Fibroblast of skin of back (primary cell): Measurements from ENCODE around the gene ANXA11.

ENCODE experiments used
- DNase-seq: peaks from one replicate; pipeline ENCODE4 v3.0.0-alpha.2; 2013

ANXA11 gene

DNA sequence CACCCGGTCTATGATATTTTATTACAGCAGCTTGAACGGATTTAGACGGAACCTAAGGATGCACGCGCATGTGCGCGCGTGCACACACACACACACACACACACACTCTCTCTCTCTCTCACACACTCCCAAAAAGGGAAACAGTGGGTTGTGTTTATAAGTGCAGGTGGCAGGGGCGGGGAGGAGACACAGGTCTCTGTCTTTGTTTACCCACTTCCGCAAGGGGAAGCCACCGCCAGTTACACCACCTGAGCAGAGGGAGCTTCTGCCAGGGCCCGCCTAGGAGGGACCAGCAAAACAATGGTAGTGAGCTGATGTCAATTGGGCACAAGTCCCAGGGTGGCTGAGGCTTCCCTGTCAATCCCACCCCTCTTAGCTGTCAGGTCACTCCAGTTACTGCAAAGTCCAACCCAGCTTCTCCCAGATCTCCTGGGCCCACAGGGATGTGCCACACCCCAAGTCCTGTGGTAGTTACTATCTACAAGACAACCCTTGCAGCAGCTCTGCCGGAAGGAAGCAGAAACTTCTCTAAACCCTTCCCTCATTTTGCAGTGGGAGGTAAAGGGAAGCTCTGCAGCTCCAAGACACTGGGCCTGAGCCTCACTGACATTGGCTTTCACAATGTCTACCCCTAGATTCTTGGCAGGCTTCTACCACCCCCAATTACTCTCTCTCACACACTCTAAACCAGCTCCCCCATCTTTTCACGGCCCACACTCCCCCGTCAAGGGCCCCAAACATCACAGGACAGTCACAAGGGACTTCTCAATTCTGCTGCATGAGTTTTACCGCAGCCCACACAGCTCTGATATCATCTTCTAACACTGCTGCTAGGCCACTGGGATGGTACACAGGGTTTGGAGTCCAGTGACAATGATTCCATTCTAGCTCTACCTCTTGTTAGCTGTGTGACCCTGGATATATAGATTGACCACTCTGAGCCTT, 17.6 kb downstream of the ANXA11 start:
- no peak for DNase-seq

DNA sequence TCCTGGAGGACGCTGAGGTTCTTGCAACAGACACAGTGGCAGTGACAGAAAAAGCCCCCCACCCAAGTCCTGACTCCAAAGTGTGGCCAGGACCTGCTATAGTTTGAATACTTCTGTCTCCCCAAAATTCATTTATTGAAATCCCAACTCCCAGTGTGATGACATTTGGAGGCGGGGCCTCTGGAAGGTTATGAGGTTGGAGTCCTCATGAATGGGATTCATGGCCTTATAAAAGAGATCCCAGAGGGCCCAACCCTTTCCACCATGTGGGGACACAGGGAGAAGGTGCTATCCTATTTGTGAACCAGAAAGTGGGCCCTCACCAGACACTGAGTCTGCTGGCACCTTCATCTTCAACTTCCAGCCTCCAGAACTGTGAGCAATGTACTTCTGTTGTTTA, 18.3 kb downstream of the ANXA11 start:
- no peak for DNase-seq

GRCh38 chr10:80186364-80187012, 18.8 kb downstream of the ANXA11 start:
- DNase-seq, result no peak

- no peak for DNase-seq
Observed at GRCh38 chr10:80185578-80186299, 19.6 kb downstream of the ANXA11 start.

DNA sequence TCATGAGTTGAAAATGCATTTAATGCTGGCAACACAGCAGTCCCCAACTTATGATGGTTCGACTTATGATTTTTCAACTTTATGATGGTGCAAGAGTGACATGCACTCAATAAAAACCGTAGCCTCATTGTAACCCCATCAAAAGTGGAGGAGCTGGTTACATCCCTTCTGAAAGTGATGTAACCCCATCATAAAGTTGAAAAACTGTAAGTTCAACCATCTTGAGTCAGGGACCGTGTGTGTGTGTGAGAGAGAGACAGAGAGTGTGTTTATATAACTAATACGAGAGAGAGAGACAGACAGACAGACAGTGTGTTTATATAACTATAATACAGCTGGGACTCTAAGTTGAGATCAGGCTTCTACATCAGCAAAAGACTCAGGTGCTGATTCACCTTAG, 21.0 kb downstream of the ANXA11 start:
- DNase-seq, result no peak

GRCh38 chr10:80183436-80183835, 21.9 kb downstream of the ANXA11 start:
- DNase-seq, result no peak

DNA sequence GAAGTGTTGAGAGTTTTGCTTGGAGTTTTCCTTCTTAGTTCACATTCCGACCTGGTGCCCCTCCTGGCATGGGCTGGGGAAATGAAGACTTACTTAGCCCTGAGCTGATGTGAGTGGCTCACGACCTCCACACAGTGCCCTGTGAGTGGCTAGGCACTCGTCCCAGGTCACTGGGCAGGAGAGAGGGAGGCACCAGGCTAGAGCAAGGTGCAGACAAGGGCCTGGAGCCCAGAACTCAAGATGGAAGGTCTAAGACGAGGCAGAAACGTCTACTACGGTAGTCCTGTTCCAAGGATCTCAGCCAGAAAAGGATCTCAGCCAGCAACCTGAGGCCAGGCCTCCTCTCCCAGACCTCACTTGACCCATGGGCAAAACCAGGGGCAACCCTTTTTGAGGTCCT, 22.4 kb downstream of the ANXA11 start:
- DNase-seq, result no peak

GRCh38 chr10:80177781-80178636, 27.3 kb downstream of the ANXA11 start:
- no peak for DNase-seq

DNA sequence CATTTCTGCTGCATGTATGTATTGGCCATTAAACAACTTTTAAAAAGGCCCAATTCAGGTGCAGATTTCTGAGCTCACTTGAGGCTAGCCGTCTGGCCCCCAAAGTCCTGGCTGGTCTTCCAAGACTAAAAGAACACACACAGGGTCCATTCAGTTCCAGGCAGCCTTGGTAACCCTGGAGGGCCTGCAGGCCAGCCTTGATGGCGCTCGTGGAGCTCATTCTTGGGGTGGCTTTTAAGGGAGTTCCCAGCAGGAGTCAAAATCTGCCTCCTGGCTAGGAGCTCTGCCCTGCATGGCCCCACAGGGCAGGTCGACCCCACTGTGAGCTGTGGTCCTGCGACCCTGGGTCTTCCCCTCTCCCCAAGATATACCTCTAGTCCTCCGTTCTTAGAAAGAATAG, 28.8 kb downstream of the ANXA11 start:
- DNase-seq, result no peak

DNA sequence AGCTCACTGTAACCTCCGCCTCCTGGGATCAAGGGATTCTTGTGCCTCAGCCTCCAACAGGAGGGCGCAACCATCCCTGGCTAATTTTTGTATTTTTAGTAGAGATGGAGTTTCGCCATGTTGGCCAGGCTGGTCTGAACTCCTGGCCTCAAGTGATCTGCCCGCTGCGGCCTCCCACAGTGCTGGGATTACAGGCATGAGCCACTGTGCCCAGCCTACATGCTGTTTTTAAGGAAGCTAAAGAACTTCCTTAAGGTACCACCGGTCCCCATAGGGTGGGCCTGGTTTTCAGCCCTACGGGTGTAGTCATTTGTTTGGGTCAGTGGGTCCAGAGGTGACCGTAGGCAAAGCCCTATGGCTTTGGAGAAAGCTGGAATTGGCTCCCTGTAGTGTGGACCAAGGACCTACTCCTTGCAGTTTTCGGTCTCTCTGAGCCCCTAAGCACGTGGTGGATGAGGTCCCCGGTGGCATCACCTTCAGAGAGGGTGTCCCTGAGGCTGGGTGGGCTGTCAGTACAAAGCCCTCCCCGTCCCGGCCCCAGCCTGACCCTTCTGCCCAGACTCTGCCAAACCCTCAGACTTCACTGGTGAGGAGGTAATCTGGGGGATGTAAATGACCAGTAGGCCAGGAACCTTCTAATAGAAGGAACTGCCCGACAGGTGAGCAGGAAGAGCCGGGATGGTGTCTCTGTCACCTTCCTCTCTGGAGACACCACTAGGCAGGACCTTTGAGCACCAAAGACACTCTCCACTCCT, 30.5 kb downstream of the ANXA11 start:
- no peak for DNase-seq

DNA sequence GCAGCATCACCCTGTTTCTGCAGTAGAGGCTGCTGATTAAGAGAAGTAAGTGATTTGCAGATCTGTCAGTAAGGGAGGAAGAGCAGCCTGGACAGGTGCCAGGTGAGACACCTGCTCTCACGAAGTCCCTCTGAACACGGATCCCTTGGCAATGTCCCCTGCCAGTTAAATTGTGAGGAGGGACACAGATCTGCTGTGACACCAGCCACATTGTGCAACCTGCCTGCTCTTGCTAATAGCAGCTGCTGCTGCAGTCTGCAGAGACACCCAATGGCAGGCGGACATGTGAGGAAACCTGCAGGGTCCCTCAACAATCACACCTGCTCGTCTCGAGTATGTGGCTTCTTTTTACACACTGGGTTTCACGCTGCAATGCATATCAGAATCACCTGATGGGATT, 31.9 kb downstream of the ANXA11 start:
- DNase-seq, result no peak

GRCh38 chr10:80172896-80173295, 32.4 kb downstream of the ANXA11 start:
- DNase-seq, result no peak

DNA sequence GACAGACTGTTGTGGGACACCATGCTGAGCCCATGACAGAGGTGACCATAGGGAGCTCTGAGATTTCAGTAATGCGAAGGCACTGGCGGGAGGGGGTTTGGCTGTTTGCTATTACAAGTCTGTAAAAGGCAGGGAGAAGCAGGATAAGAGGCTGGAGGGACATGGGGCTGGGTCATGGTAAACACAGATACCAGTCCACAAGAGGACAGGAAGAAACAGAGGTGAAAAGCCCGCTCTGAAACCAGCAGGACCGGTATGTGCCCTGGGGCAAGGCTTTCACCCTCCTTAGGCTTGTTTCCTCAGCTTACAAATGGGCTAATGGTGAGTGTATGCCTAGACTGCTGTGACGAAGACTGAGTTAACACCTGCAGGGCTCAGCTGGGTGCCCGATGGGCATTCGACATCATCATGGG, 34.1 kb downstream of the ANXA11 start:
- DNase-seq, result no peak

DNA sequence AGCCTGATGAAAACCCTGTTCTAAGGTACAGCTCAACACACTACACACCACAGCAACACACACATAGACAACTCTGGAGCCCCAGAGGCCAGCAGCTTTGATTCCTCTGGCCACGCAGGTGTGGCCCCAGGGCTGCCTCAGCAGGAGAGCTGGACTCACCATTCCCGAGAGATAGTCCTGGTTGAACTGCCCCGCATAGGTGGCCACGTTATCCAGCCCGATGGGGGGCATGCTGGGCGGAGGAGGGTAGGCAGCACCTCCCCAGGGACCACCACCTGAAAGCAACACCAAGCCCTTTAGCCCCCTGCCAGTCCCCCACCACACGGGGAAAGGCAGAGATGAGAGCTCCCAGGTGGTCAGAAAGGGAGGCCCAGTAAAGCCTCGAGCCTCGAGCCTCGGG, 34.7 kb downstream of the ANXA11 start:
- no peak for DNase-seq

DNA sequence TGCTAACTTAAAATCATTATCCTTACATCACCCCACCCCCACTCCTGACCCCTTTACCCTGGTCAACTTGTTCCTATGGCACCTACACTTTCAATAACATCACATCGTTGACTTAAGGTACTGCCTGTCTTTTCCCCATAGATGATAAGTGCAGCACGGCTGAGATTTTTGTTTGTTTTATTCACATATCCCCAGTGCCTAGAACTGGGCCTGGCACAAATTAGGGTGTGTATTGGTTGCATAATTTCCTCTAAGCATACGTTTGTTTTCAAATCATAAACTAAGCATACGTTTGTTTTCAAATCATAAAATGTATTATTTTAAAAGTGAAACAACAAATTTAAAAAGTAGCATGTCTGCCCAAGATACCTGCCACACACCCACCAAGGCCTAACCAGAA, 35.3 kb downstream of the ANXA11 start:
- DNase-seq, result no peak

GRCh38 chr10:80168679-80169380, 36.5 kb downstream of the ANXA11 start:
- DNase-seq, result no peak

- DNase-seq, result no peak
Observed at GRCh38 chr10:80168162-80168511, 37.2 kb downstream of the ANXA11 start.

DNA sequence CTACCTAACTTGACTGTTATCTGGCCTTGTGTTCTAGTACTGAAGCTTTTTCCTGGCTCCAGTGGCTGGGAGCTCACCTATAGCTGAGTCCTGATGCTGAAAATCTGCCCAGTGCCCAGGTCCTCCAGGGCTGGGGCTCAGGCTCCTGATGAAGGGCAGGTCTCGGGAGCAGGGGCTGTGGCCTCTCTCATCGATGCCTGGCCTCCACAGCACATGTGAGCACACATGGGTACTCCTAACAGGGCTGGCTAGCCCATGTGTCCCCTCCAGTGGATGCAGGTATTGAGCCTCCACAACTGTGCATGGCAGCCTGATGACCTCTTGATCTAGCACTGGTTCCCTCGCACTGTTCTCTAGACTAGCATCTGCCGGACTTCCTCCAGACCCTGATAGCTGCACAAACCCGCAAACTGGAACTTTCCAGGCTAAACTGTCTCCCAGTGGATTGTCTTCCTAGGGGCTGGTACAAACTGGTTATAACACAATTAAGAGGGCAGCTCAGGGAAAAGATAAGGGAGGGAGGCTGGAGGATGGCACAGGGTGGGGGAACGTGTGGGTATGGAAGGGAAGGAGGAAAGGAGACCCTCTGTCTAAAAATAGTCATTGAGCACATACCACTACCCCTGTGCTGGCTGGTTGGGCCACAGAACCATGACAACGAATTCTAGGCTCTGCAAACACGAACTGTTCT, 37.7 kb downstream of the ANXA11 start:
- no peak for DNase-seq

GRCh38 chr10:80166581-80167470, 38.5 kb downstream of the ANXA11 start:
- no peak for DNase-seq
